PC-9 (cell line): ENCODE measurements around the gene MYH16. TPM values are rescaled to one million over a fixed set of nuclear protein-coding genes. Genes with fewer than 3 reads are reported as not detected.
"Not testable (repeated sequence)": the region's sequence is repeated elsewhere in the genome, so short reads cannot be mapped to it uniquely, and the experiment has no call there.

ENCODE experiments used
- BruUV-seq: library from RNA; stranded (reverse); fragments of 400-500 nt; replicated peaks from 2 replicates; lab custom pipeline; 2021; lab: Mats Ljungman, UMichigan
- CTCF ChIA-PET: fragments of 300-600 bp; sonication (Branson Sonifier 250); formaldehyde crosslinking; loops from one replicate; lab custom pipeline; 2022; ENCODE audit warnings: antibody characterized with exemption; lab: Charles Lee
- POLR2A ChIA-PET: fragments of 300-600 bp; sonication (Branson Sonifier 250); formaldehyde crosslinking; loops from one replicate; lab custom pipeline; 2022; ENCODE audit warnings: antibody characterized with exemption; ENCODE audit not compliant: unreplicated experiment; lab: Charles Lee
- DNase-seq, 2 experiments: peaks; one replicate each; pipeline versions ENCODE4 v3.0.0 to v3.0.0-alpha.2; 2015 to 2022; ENCODE audit warnings: mixed read lengths in 1 of 2
- H2AFZ ChIP-seq: fragments of 200-600 bp; sonication (generic); 2 replicates; pipeline ENCODE4 v1.8.1; 2017; ENCODE audit warnings: antibody characterized with exemption
- H3F3A ChIP-seq: fragments of 200-600 bp; sonication (generic); 2 replicates; pipeline ENCODE4 v1.8.1; 2017; ENCODE audit warnings: antibody characterized with exemption, mild to moderate bottlenecking, low read depth; ENCODE audit not compliant: insufficient read depth
- H3K27ac ChIP-seq: fragments of 200-600 bp; sonication (generic); 2 replicates; pipeline ENCODE4 v1.6.1; 2016; ENCODE audit warnings: mixed run types
- H3K27me3 ChIP-seq: fragments of 200-600 bp; sonication (generic); 2 replicates; pipeline ENCODE4 v1.6.1; 2016; ENCODE audit warnings: low read depth, mixed run types; ENCODE audit not compliant: insufficient read depth
- H3K36me3 ChIP-seq: fragments of 200-600 bp; sonication (generic); 2 replicates; pipeline ENCODE4 v1.6.1; 2016; ENCODE audit warnings: low read depth, mixed run types
- H3K4me1 ChIP-seq: fragments of 200-600 bp; sonication (generic); replicated peaks from 2 replicates; pipeline ENCODE4 v1.6.1; 2016; ENCODE audit warnings: mixed run types; ENCODE audit not compliant: insufficient read depth
- H3K4me2 ChIP-seq: fragments of 200-600 bp; sonication (generic); 2 replicates; pipeline ENCODE4 v1.6.1; 2017; ENCODE audit warnings: mixed run types
- H3K4me3 ChIP-seq: fragments of 200-600 bp; sonication (generic); 2 replicates; pipeline ENCODE4 v1.6.1; 2016; ENCODE audit warnings: mixed run types
- H3K79me2 ChIP-seq: fragments of 200-600 bp; sonication (generic); 2 replicates; pipeline ENCODE4 v1.6.1; 2017; ENCODE audit warnings: low read depth, mixed run types
- H3K9me2 ChIP-seq: fragments of 200-600 bp; sonication (generic); 2 replicates; pipeline ENCODE4 v1.8.1; 2017; ENCODE audit warnings: mild to moderate bottlenecking; ENCODE audit not compliant: insufficient read depth
- H3K9me3 ChIP-seq: fragments of 200-600 bp; sonication (generic); 2 replicates; pipeline ENCODE4 v1.8.1; 2016; ENCODE audit warnings: low read depth; ENCODE audit not compliant: insufficient read depth
- H4K20me1 ChIP-seq: fragments of 200-600 bp; sonication (generic); 2 replicates; pipeline ENCODE4 v1.8.1; 2017; ENCODE audit not compliant: insufficient read depth
- EZH2 ChIP-seq: fragments of 200-600 bp; sonication (generic); IDR thresholded peaks from 2 replicates; pipeline ENCODE4 v1.8.0; 2017; ENCODE audit warnings: antibody characterized with exemption, low read depth
- intact Hi-C: fragments of 100-400 bp; cut with micrococcal nuclease; formaldehyde crosslinking; loops from one replicate; pipeline ENCODE4 v1.10.0; 2022; ENCODE audit not compliant: unreplicated experiment
- total RNA-seq: library from RNA; stranded (reverse); gene quantifications from 2 replicates; pipeline ENCODE4 v1.2.3, GENCODE V29; 2021
- TF ChIP-seq, protein P1 (sequence below): fragments of 200-600 bp; sonication (generic); conservative IDR thresholded peaks from 2 replicates; pipeline ENCODE4 v1.6.1; 2017; ENCODE audit warnings: mixed run types, antibody characterized with exemption, mild to moderate bottlenecking, moderate library complexity

The MYH16 gene
- total RNA-seq, 1 experiment from 2014 or later, result 18.0 TPM

DNA sequence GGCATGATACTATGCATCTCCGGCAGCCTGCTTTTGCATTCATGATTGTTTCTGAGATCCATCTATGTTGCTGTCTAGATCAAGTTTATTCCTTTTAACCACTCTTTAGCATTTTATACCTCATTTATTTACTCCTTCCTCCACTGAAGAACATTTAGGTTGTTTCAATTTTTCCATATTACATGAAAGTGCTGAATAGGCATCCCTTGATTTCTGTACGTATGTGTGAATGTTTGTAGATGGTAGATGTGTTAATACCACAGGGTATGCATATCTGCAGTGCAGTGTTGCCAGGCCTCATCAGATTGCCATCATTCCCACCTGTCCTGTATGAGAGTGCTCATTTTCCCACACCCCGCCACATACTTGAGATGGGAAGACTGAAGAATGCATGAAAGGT is 67.0 kb downstream of the MYH16 start:
- H3K36me3 ChIP-seq, result peaks cover 62% of the 10 kb centered on the region
- peaks cover 10% of the 10 kb centered on the region; the same call in 1 of the 2 replicates for H3K79me2 ChIP-seq
- CTCF ChIA-PET, result no interaction called here
- POLR2A ChIA-PET, result no interaction called here
- H3K4me3 ChIP-seq, result no peak overlapping the region
- no peaks in the 10 kb centered on the region for H3K9me3 ChIP-seq
- no peak for DNase-seq
- TF ChIP-seq EZH2, result no peak
- TF ChIP-seq, protein P1, sequence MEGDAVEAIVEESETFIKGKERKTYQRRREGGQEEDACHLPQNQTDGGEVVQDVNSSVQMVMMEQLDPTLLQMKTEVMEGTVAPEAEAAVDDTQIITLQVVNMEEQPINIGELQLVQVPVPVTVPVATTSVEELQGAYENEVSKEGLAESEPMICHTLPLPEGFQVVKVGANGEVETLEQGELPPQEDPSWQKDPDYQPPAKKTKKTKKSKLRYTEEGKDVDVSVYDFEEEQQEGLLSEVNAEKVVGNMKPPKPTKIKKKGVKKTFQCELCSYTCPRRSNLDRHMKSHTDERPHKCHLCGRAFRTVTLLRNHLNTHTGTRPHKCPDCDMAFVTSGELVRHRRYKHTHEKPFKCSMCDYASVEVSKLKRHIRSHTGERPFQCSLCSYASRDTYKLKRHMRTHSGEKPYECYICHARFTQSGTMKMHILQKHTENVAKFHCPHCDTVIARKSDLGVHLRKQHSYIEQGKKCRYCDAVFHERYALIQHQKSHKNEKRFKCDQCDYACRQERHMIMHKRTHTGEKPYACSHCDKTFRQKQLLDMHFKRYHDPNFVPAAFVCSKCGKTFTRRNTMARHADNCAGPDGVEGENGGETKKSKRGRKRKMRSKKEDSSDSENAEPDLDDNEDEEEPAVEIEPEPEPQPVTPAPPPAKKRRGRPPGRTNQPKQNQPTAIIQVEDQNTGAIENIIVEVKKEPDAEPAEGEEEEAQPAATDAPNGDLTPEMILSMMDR, result no peak
- peaks cover 9% of the 10 kb centered on the region for H3F3A ChIP-seq
- H3K27ac ChIP-seq, result no peak overlapping the region
- no peaks in the 10 kb centered on the region for H3K9me2 ChIP-seq
- peaks cover 4% of the 10 kb centered on the region; the same call in 1 of the 2 replicates for H4K20me1 ChIP-seq
- BruUV-seq, result no TSS peak
- no peaks in the 10 kb centered on the region for H3K27me3 ChIP-seq
- no peak overlapping the region for H2AFZ ChIP-seq
- intact Hi-C loops, result no loop called here
- no peaks in the 10 kb centered on the region for H3K4me1 ChIP-seq
- no peak overlapping the region for H3K4me2 ChIP-seq

DNA sequence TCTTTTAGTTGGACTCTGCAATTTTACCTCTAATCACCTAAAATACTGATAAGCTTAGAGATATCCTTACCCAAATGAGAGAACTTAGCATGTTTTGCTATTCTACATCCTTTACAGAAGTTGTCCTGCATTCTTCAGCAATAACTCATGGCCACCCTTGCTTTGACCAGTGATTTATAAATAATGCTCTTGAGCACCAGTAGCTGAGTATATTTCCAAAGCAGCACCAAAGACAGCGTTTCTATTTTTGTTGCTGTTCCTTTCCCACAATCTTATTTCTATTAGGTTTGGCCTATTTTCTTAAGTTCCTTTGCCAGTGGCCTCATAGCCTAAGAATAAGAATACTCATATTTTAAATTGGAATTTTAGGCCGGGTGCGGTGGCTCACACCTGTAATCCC is 68.0 kb downstream of the MYH16 start:
- TF ChIP-seq EZH2, result no peak
- TF ChIP-seq, protein P1, result no peak
- H3K27ac ChIP-seq, result no peak overlapping the region
- no peaks in the 10 kb centered on the region for H3K4me1 ChIP-seq
- intact Hi-C loops, result no loop called here
- H2AFZ ChIP-seq, result no peak overlapping the region
- no peak overlapping the region for H3K4me3 ChIP-seq
- H3K79me2 ChIP-seq, result peaks cover 6% of the 10 kb centered on the region; the same call in 1 of the 2 replicates
- H3K4me2 ChIP-seq, result no peak overlapping the region
- peaks cover 4% of the 10 kb centered on the region; the same call in 1 of the 2 replicates for H4K20me1 ChIP-seq
- POLR2A ChIA-PET, result no interaction called here
- peaks cover 9% of the 10 kb centered on the region; the same call in 1 of the 2 replicates for H3F3A ChIP-seq
- peaks cover 61% of the 10 kb centered on the region for H3K36me3 ChIP-seq
- no peaks in the 10 kb centered on the region for H3K9me2 ChIP-seq
- no peak for DNase-seq
- CTCF ChIA-PET, result interaction anchor here (0.6 kb wide), 1 partner anchor 153 kb away, joined by 6 read pairs; no protein-coding TSS in a partner anchor
- no peaks in the 10 kb centered on the region for H3K27me3 ChIP-seq
- BruUV-seq, result no TSS peak
- H3K9me3 ChIP-seq, result no peaks in the 10 kb centered on the region

DNA sequence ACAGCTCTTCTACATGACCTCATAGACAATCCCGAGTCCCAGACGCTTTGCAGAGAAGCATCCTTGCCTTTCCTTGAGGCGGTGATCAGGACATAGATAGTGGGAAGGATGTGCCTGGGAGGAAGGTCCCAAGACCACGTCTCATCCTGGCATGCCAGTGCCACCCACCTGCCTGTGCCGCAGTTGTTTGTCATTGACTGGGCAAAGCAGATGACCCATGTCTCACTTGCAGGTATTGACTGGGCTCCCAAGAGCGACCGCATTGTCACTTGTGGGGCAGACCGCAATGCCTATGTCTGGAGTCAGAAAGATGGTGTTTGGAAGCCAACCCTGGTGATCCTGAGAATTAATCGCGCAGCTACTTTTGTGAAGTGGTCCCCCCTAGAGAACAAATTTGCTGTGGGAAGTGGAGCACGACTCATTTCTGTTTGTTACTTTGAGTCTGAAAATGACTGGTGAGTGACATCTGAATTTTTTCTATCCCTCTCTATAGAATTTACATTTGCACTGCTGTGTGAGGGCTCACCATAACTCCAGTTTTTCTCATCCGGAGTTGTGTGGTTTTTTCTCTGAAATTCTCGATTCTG is 71.5 kb downstream of the MYH16 start:
- no peaks in the 10 kb centered on the region for H3K4me1 ChIP-seq
- H3K36me3 ChIP-seq, result peaks cover 58% of the 10 kb centered on the region
- no peak overlapping the region for H3K4me2 ChIP-seq
- no peaks in the 10 kb centered on the region for H3K9me2 ChIP-seq
- no peak overlapping the region for H2AFZ ChIP-seq
- peaks cover 4% of the 10 kb centered on the region; the same call in 1 of the 2 replicates for H3K79me2 ChIP-seq
- BruUV-seq, result no TSS peak
- H3K27me3 ChIP-seq, result no peaks in the 10 kb centered on the region
- no peaks in the 10 kb centered on the region for H3K9me3 ChIP-seq
- ChIA-PET POLR2A (no interaction called here), CTCF (no interaction called here)
- H3K4me3 ChIP-seq, result no peak overlapping the region
- intact Hi-C loops, result no loop called here
- peaks cover 17% of the 10 kb centered on the region; the same call in 1 of the 2 replicates for H3F3A ChIP-seq
- DNase-seq, result no peak
- 0 out of 2 replicates have a peak, but pooled peaks cover 4% of the 10 kb centered on the region for H4K20me1 ChIP-seq
- no peak overlapping the region for H3K27ac ChIP-seq
- TF ChIP-seq, protein P1, result no peak
- TF ChIP-seq EZH2, result no peak

DNA sequence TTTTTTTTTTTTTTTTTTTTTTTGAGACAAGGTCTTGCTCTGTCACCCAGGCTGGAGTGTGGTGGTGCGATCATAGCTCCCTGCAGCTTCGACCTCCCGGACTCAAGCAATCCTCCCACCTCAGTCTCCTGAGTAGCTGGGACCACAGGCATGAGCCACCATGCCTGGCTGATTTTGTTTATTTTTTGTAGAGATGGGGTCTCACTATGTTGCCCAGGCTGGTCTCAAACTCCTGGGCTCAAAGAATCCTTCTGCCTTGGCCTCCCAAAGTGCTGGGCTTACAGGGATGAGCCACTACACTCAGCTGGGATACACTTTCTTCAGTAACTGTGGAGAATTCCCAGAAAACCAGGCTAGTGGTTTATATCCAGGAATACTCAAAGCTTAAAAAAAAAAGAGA is 78.0 kb downstream of the MYH16 start:
- H4K20me1 ChIP-seq, H3K27me3 ChIP-seq, intact Hi-C loops, H3K9me3 ChIP-seq, H3K4me3 ChIP-seq, H3F3A ChIP-seq, DNase-seq, H2AFZ ChIP-seq, H3K79me2 ChIP-seq, BruUV-seq, POLR2A ChIA-PET, H3K4me1 ChIP-seq, H3K9me2 ChIP-seq, H3K27ac ChIP-seq, H3K4me2 ChIP-seq: not testable (repeated sequence)
- CTCF ChIA-PET, result interaction anchor here (0.5 kb wide), 1 partner anchor 11 kb away, joined by 10 read pairs; no protein-coding TSS in a partner anchor
- peaks cover 24% of the 10 kb centered on the region for H3K36me3 ChIP-seq
